NT2/D1 (cell line): ENCODE data around the gene KIF24.

Experiments
- SUZ12 ChIP-seq: IDR thresholded peaks from 2 replicates; pipeline ENCODE4 v1.6.1; 2011; ENCODE audit not compliant: insufficient read length, insufficient read depth; ENCODE audit errors: extremely low read depth
- YY1 ChIP-seq: IDR thresholded peaks from 2 replicates; pipeline ENCODE4 v1.6.1; 2011; ENCODE audit not compliant: insufficient read length, insufficient read depth

DNA sequence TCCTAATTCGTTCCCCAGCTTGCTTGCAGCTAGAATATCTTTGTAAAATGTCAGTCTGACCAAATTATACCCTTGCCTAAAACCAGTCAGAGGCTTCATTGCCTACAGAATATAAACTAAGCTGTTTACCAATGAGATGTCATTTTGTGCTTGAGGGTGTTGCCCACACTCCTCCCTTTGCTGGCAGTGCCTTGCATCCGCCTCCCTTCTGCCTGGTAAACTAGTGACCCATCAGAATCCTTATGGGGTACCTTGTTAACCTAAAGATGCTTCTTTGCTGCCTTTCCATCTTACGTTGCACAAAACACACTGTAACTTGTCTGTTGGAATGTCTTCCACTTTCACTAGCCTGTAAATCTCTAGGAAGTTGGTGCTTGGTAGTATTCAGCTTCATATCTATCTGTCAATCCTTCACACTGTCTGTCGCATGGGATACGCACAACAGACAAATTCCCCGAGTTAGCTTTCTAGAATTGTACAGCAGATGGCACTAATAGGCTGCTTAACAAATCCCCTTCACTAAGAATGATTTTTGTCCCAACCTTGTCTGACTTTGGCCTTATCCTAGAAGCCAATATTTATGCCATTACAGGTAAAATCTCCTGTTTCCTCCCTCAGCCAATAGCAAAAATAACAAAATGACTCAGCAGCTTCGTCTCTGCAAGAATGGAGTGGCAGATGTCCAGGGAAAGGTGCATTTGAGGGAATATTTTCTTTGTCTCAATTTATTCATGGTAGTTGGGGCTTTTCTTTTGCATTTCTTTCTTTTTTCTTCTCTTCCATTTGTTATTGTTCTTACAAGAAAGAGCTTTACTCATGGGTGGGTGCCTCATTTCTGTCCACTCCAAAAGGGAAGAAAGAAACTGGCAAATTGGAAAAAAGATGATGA is 3.3 kb upstream of the KIF24 start:
- TF ChIP-seq YY1 (no peak), SUZ12 (no peak)
